Measurements from ENCODE around the gene CTNNBL1. TPM values are rescaled to one million over a fixed set of nuclear protein-coding genes. Genes with fewer than 3 reads are reported as not detected.

The CTNNBL1 gene
- total and polyA plus RNA-seq, 8 donors = 14.8 to 34.9 (median 21.3) TPM

- FAIRE-seq = no peak
- Histone ChIP-seq H3K9me3 (no peaks in the 10 kb centered on the region), H3K27ac (no peak overlapping the region), H3K36me3 (peaks cover 0 to 17% (median 9%) of the 10 kb centered on the region in 3 donors), H3K4me3 (no peak overlapping the region), H3K4me1 (no peaks in the 10 kb centered on the region), H3K27me3 (no peaks in the 10 kb centered on the region)
- no peak for TF ChIP-seq CTCF (IDR thresholded peaks at IDR 0.05)
- no peak for ATAC-seq
- intact Hi-C loops (cut with DNase I) = no loop called here
- DNase-seq = no peak
Observed at GRCh38 chr20:37735541-37735940, 41.7 kb downstream of the CTNNBL1 start.

GRCh38 chr20:37736132-37736531 lies 42.3 kb downstream of the CTNNBL1 start:
- DNase-seq (no peak), FAIRE-seq (no peak), ATAC-seq (peak in 1 of 4 donors; percentile 12)
- no peaks in the 10 kb centered on the region for H3K27me3 ChIP-seq
- H3K9me3 ChIP-seq = no peaks in the 10 kb centered on the region
- intact Hi-C loops (cut with DNase I) = no loop called here
- H3K27ac ChIP-seq = no peak overlapping the region
- no peaks in the 10 kb centered on the region for H3K4me1 ChIP-seq
- no peak for TF ChIP-seq CTCF (IDR thresholded peaks at IDR 0.05)
- H3K36me3 ChIP-seq = peaks cover 0 to 17% (median 9%) of the 10 kb centered on the region in 3 donors
- no peak overlapping the region for H3K4me3 ChIP-seq
- 48 to 60% methylated on average over 2 of the region's 2 CpGs for WGBS, 2 donors

- H3K4me1 ChIP-seq = no peaks in the 10 kb centered on the region
- intact Hi-C loops (cut with DNase I) = no loop called here
- H3K4me3 ChIP-seq = no peak overlapping the region
- H3K27me3 ChIP-seq = no peaks in the 10 kb centered on the region
- H3K36me3 ChIP-seq = peaks cover 0 to 17% (median 9%) of the 10 kb centered on the region in 3 donors
- TF ChIP-seq CTCF (IDR thresholded peaks at IDR 0.05) = no peak
- no peaks in the 10 kb centered on the region for H3K9me3 ChIP-seq
- ATAC-seq (no peak), DNase-seq (no peak), FAIRE-seq (no peak)
- no peak overlapping the region for H3K27ac ChIP-seq
- WGBS, 2 donors = 84 to 85% methylated on average over 5 of the region's 5 CpGs
Observed at GRCh38 chr20:37737826-37738420, 44.1 kb downstream of the CTNNBL1 start.

GRCh38 chr20:37741055-37741454 lies 47.2 kb downstream of the CTNNBL1 start:
- peaks cover 0 to 12% (median 9%) of the 10 kb centered on the region in 3 donors for H3K36me3 ChIP-seq
- intact Hi-C loops (cut with DNase I) = no loop called here
- TF ChIP-seq CTCF (IDR thresholded peaks at IDR 0.05) = no peak
- 88 to 89% methylated on average over 3 of the region's 3 CpGs for WGBS, 2 donors
- H3K4me1 ChIP-seq = no peaks in the 10 kb centered on the region
- H3K27ac ChIP-seq = no peak overlapping the region
- no peak for DNase-seq
- no peaks in the 10 kb centered on the region for H3K27me3 ChIP-seq
- H3K9me3 ChIP-seq = no peaks in the 10 kb centered on the region
- no peak for ATAC-seq
- no peak overlapping the region for H3K4me3 ChIP-seq
- no peak for FAIRE-seq

- Histone ChIP-seq H3K27me3 (no peaks in the 10 kb centered on the region), H3K9me3 (no peaks in the 10 kb centered on the region), H3K36me3 (peaks cover 0 to 12% (median 9%) of the 10 kb centered on the region in 3 donors), H3K27ac (no peak overlapping the region), H3K4me3 (no peak overlapping the region), H3K4me1 (no peaks in the 10 kb centered on the region)
- no peak for DNase-seq
- ATAC-seq = peak in 1 of 4 donors; percentile 40
- WGBS, 2 donors = 48 to 55% methylated on average over 1 of the region's 1 CpG
- intact Hi-C loops (cut with DNase I) = no loop called here
- TF ChIP-seq CTCF (IDR thresholded peaks at IDR 0.05) = no peak
- no peak for FAIRE-seq
Observed at GRCh38 chr20:37741570-37741969, 47.7 kb downstream of the CTNNBL1 start.
